ENCODE results near the gene KIAA0930.

DNA sequence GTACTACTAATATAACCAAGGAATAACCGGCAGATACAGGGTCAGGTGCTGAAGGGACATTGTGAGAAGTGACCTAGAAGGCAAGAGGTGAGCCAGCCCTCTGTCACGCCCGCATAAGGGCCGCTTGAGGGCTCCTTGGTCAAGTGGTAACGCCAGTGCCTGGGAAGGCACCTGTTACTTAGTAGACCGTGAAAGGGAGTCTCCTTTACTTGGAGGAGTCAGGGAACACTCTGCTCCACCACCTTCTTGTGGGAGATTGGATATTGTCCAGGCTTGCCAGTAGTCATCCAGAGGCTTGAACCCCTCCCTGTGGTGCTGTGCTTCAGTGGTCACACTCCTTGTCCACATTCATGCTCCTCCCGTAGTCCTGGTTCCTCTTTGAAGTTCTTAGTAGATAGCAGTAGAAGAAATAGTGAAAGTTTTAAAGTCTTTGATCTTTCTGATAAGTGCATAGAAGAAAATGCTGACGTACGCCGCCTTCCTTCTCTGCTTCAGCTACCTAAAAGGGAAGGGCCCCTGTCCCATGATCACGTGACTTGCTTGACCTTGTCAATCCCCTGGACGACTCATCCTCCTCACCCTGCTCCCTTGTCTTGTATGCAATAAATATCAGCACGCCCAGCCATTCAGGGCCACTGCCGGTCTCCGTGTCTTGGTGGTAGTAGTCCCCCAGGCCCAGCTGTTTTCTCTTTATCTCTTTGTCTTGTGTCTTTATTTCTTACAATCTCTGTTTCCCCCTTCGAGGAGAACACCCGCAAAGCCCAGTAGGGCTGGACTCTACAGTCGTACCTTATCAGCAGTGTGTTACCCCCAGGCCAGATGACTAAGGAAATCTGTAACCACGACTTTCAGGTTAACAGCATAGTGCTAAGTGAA, 70.9 kb downstream of the KIAA0930 start:
- TF ChIP-seq GLIS3 (CRISPR knock-in tag; IDR thresholded peaks at IDR 0.05) (no peak), PPARA (CRISPR knock-in tag; IDR thresholded peaks at IDR 0.05; ENCODE audit: borderline replicate concordance) (no peak), RARB (CRISPR knock-in tag; IDR thresholded peaks at IDR 0.05) (no peak), ISL1 (CRISPR knock-in tag; IDR thresholded peaks at IDR 0.05) (no peak), ZFP3 (CRISPR knock-in tag; IDR thresholded peaks at IDR 0.05) (no peak), ZFP30 (CRISPR knock-in tag; IDR thresholded peaks at IDR 0.05) (no peak), TOX (CRISPR knock-in tag; IDR thresholded peaks at IDR 0.05; ENCODE audit: borderline replicate concordance) (no peak), ZNF8 (CRISPR knock-in tag; IDR thresholded peaks at IDR 0.05) (no peak), OSR1 (CRISPR knock-in tag; IDR thresholded peaks at IDR 0.05) (no peak), BACH2 (CRISPR knock-in tag; IDR thresholded peaks at IDR 0.05; ENCODE audit: borderline replicate concordance) (no peak), ZNF565 (CRISPR knock-in tag; conservative IDR thresholded peaks at IDR 0.05; ENCODE audit: low read depth) (no peak)
- TF ChIP-seq, protein P1, sequence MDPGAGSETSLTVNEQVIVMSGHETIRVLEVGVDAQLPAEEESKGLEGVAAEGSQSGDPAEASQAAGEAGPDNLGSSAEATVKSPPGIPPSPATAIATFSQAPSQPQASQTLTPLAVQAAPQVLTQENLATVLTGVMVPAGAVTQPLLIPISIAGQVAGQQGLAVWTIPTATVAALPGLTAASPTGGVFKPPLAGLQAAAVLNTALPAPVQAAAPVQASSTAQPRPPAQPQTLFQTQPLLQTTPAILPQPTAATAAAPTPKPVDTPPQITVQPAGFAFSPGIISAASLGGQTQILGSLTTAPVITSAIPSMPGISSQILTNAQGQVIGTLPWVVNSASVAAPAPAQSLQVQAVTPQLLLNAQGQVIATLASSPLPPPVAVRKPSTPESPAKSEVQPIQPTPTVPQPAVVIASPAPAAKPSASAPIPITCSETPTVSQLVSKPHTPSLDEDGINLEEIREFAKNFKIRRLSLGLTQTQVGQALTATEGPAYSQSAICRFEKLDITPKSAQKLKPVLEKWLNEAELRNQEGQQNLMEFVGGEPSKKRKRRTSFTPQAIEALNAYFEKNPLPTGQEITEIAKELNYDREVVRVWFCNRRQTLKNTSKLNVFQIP (CRISPR knock-in tag; IDR thresholded peaks at IDR 0.05; ENCODE audit: borderline replicate concordance, low read depth), result no peak
- TF ChIP-seq, protein P2, sequence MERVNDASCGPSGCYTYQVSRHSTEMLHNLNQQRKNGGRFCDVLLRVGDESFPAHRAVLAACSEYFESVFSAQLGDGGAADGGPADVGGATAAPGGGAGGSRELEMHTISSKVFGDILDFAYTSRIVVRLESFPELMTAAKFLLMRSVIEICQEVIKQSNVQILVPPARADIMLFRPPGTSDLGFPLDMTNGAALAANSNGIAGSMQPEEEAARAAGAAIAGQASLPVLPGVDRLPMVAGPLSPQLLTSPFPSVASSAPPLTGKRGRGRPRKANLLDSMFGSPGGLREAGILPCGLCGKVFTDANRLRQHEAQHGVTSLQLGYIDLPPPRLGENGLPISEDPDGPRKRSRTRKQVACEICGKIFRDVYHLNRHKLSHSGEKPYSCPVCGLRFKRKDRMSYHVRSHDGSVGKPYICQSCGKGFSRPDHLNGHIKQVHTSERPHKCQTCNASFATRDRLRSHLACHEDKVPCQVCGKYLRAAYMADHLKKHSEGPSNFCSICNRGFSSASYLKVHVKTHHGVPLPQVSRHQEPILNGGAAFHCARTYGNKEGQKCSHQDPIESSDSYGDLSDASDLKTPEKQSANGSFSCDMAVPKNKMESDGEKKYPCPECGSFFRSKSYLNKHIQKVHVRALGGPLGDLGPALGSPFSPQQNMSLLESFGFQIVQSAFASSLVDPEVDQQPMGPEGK (CRISPR knock-in tag; IDR thresholded peaks at IDR 0.05; ENCODE audit: borderline replicate concordance), result no peak
- TF ChIP-seq, protein P3, sequence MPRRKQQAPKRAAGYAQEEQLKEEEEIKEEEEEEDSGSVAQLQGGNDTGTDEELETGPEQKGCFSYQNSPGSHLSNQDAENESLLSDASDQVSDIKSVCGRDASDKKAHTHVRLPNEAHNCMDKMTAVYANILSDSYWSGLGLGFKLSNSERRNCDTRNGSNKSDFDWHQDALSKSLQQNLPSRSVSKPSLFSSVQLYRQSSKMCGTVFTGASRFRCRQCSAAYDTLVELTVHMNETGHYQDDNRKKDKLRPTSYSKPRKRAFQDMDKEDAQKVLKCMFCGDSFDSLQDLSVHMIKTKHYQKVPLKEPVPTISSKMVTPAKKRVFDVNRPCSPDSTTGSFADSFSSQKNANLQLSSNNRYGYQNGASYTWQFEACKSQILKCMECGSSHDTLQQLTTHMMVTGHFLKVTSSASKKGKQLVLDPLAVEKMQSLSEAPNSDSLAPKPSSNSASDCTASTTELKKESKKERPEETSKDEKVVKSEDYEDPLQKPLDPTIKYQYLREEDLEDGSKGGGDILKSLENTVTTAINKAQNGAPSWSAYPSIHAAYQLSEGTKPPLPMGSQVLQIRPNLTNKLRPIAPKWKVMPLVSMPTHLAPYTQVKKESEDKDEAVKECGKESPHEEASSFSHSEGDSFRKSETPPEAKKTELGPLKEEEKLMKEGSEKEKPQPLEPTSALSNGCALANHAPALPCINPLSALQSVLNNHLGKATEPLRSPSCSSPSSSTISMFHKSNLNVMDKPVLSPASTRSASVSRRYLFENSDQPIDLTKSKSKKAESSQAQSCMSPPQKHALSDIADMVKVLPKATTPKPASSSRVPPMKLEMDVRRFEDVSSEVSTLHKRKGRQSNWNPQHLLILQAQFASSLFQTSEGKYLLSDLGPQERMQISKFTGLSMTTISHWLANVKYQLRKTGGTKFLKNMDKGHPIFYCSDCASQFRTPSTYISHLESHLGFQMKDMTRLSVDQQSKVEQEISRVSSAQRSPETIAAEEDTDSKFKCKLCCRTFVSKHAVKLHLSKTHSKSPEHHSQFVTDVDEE (CRISPR knock-in tag; IDR thresholded peaks at IDR 0.05), result no peak

All from SK-N-SH treated with all-trans-retinoic acid at 6 μM for 48 hours (cell line).